ENCODE data around the gene PANK4. TPM values are rescaled to one million over a fixed set of nuclear protein-coding genes. Genes with fewer than 3 reads are reported as not detected.
A peak's percentile ranks its signal among the peaks of the same experiment; 100 is the strongest.

Gene PANK4
- total and polyA plus RNA-seq, 9 donors, result 19.7 to 30.2 (median 22.5) TPM

GRCh38 chr1:2471587-2472001, 54.8 kb downstream of the PANK4 start:
- Histone ChIP-seq H3K36me3 (ENCODE audit: control insufficient read depth, insufficient read depth, low read length) (no peaks in the 10 kb centered on the region), H3K27ac (ENCODE audit: low read length) (no peak overlapping the region), H3K27me3 (ENCODE audit: control insufficient read depth, insufficient read depth, low read length) (peaks cover 21% of the 10 kb centered on the region), H3K4me3 (ENCODE audit: low read length) (no peak overlapping the region), H3K9me3 (replicated peaks; ENCODE audit: control insufficient read depth, low read depth, low read length) (no peaks in the 10 kb centered on the region), H3K4me1 (ENCODE audit: control insufficient read depth, insufficient read depth, low read length) (peaks cover 44% of the 10 kb centered on the region)
- WGBS (ENCODE audit: insufficient coverage), result 78% methylated on average over 12 of the region's 15 CpGs
- DNase-seq, result no peak

- peaks cover 39% of the 10 kb centered on the region for H3K4me1 ChIP-seq (ENCODE audit: control insufficient read depth, insufficient read depth, low read length)
- H3K36me3 ChIP-seq (ENCODE audit: control insufficient read depth, insufficient read depth, low read length), result no peaks in the 10 kb centered on the region
- H3K27ac ChIP-seq (ENCODE audit: low read length), result no peak overlapping the region
- H3K4me3 ChIP-seq (ENCODE audit: low read length), result no peak overlapping the region
- no peaks in the 10 kb centered on the region for H3K9me3 ChIP-seq (replicated peaks; ENCODE audit: control insufficient read depth, low read depth, low read length)
- H3K27me3 ChIP-seq (ENCODE audit: control insufficient read depth, insufficient read depth, low read length), result peaks cover 23% of the 10 kb centered on the region
- DNase-seq, result no peak
- WGBS (ENCODE audit: insufficient coverage), result 61% methylated on average over 7 of the region's 7 CpGs
Observed at GRCh38 chr1:2471159-2471471, 55.3 kb downstream of the PANK4 start.

GRCh38 chr1:2470290-2471158, 55.9 kb downstream of the PANK4 start:
- H3K36me3 ChIP-seq (ENCODE audit: control insufficient read depth, insufficient read depth, low read length), result no peaks in the 10 kb centered on the region
- peaks cover 33% of the 10 kb centered on the region for H3K4me1 ChIP-seq (ENCODE audit: control insufficient read depth, insufficient read depth, low read length)
- peaks cover 23% of the 10 kb centered on the region for H3K27me3 ChIP-seq (ENCODE audit: control insufficient read depth, insufficient read depth, low read length)
- H3K4me3 ChIP-seq (ENCODE audit: low read length), result no peak overlapping the region
- 28% methylated on average over 27 of the region's 27 CpGs for WGBS (ENCODE audit: insufficient coverage)
- H3K9me3 ChIP-seq (replicated peaks; ENCODE audit: control insufficient read depth, low read depth, low read length), result no peaks in the 10 kb centered on the region
- H3K27ac ChIP-seq (ENCODE audit: low read length), result no peak overlapping the region
- DNase-seq, result no peak

GRCh38 chr1:2469103-2469940, 57.1 kb downstream of the PANK4 start:
- peaks cover 31% of the 10 kb centered on the region for H3K27me3 ChIP-seq (ENCODE audit: control insufficient read depth, insufficient read depth, low read length)
- H3K27ac ChIP-seq (ENCODE audit: low read length), result no peak overlapping the region
- no peak overlapping the region for H3K4me3 ChIP-seq (ENCODE audit: low read length)
- 60% methylated on average over 16 of the region's 25 CpGs for WGBS (ENCODE audit: insufficient coverage)
- H3K36me3 ChIP-seq (ENCODE audit: control insufficient read depth, insufficient read depth, low read length), result no peaks in the 10 kb centered on the region
- H3K9me3 ChIP-seq (replicated peaks; ENCODE audit: control insufficient read depth, low read depth, low read length), result no peaks in the 10 kb centered on the region
- H3K4me1 ChIP-seq (ENCODE audit: control insufficient read depth, insufficient read depth, low read length), result peaks cover 21% of the 10 kb centered on the region
- DNase-seq, result no peak

GRCh38 chr1:2468540-2468939, 57.9 kb downstream of the PANK4 start:
- Histone ChIP-seq H3K36me3 (ENCODE audit: control insufficient read depth, insufficient read depth, low read length) (no peaks in the 10 kb centered on the region), H3K27ac (ENCODE audit: low read length) (no peak overlapping the region)
- 51% methylated on average over 9 of the region's 10 CpGs for WGBS (ENCODE audit: insufficient coverage)

GRCh38 chr1:2468041-2468472, 58.3 kb downstream of the PANK4 start:
- Histone ChIP-seq H3K9me3 (replicated peaks; ENCODE audit: control insufficient read depth, low read depth, low read length) (no peaks in the 10 kb centered on the region), H3K27ac (ENCODE audit: low read length) (no peak overlapping the region), H3K4me3 (ENCODE audit: low read length) (no peak overlapping the region), H3K36me3 (ENCODE audit: control insufficient read depth, insufficient read depth, low read length) (no peaks in the 10 kb centered on the region), H3K27me3 (ENCODE audit: control insufficient read depth, insufficient read depth, low read length) (peaks cover 44% of the 10 kb centered on the region), H3K4me1 (ENCODE audit: control insufficient read depth, insufficient read depth, low read length) (peaks cover 15% of the 10 kb centered on the region)
- peak; percentile 59 for DNase-seq
- WGBS (ENCODE audit: insufficient coverage), result 18% methylated on average over 12 of the region's 14 CpGs

More at GRCh38 chr1:2468540-2468939, 57.9 kb downstream of the PANK4 start:
- DNase-seq, result no peak
- Histone ChIP-seq H3K4me1 (ENCODE audit: control insufficient read depth, insufficient read depth, low read length) (peaks cover 18% of the 10 kb centered on the region), H3K27me3 (ENCODE audit: control insufficient read depth, insufficient read depth, low read length) (peaks cover 39% of the 10 kb centered on the region), H3K9me3 (replicated peaks; ENCODE audit: control insufficient read depth, low read depth, low read length) (no peaks in the 10 kb centered on the region), H3K4me3 (ENCODE audit: low read length) (no peak overlapping the region)

- peaks cover 47% of the 10 kb centered on the region for H3K27me3 ChIP-seq (ENCODE audit: control insufficient read depth, insufficient read depth, low read length)
- DNase-seq, result no peak
- H3K9me3 ChIP-seq (replicated peaks; ENCODE audit: control insufficient read depth, low read depth, low read length), result no peaks in the 10 kb centered on the region
- WGBS (ENCODE audit: insufficient coverage), result 2% methylated on average over 25 of the region's 30 CpGs
- no peaks in the 10 kb centered on the region for H3K36me3 ChIP-seq (ENCODE audit: control insufficient read depth, insufficient read depth, low read length)
- H3K27ac ChIP-seq (ENCODE audit: low read length), result no peak overlapping the region
- H3K4me1 ChIP-seq (ENCODE audit: control insufficient read depth, insufficient read depth, low read length), result peaks cover 13% of the 10 kb centered on the region
- H3K4me3 ChIP-seq (ENCODE audit: low read length), result no peak overlapping the region
Observed at GRCh38 chr1:2466958-2467554, 59.3 kb downstream of the PANK4 start.

- WGBS (ENCODE audit: insufficient coverage), result 60% methylated on average over 9 of the region's 12 CpGs
- no peak for DNase-seq
- H3K27me3 ChIP-seq (ENCODE audit: control insufficient read depth, insufficient read depth, low read length), result peaks cover 43% of the 10 kb centered on the region
- H3K36me3 ChIP-seq (ENCODE audit: control insufficient read depth, insufficient read depth, low read length), result no peaks in the 10 kb centered on the region
- H3K9me3 ChIP-seq (replicated peaks; ENCODE audit: control insufficient read depth, low read depth, low read length), result no peaks in the 10 kb centered on the region
- no peak overlapping the region for H3K27ac ChIP-seq (ENCODE audit: low read length)
- no peak overlapping the region for H3K4me3 ChIP-seq (ENCODE audit: low read length)
- H3K4me1 ChIP-seq (ENCODE audit: control insufficient read depth, insufficient read depth, low read length), result peaks cover 13% of the 10 kb centered on the region
Observed at GRCh38 chr1:2466270-2466665, 60.1 kb downstream of the PANK4 start.

GRCh38 chr1:2465371-2466269, 60.8 kb downstream of the PANK4 start:
- peaks cover 43% of the 10 kb centered on the region for H3K27me3 ChIP-seq (ENCODE audit: control insufficient read depth, insufficient read depth, low read length)
- peaks cover 14% of the 10 kb centered on the region for H3K4me1 ChIP-seq (ENCODE audit: control insufficient read depth, insufficient read depth, low read length)
- WGBS (ENCODE audit: insufficient coverage), result 71% methylated on average over 27 of the region's 33 CpGs
- no peaks in the 10 kb centered on the region for H3K36me3 ChIP-seq (ENCODE audit: control insufficient read depth, insufficient read depth, low read length)
- no peak overlapping the region for H3K4me3 ChIP-seq (ENCODE audit: low read length)
- DNase-seq, result no peak
- no peaks in the 10 kb centered on the region for H3K9me3 ChIP-seq (replicated peaks; ENCODE audit: control insufficient read depth, low read depth, low read length)
- no peak overlapping the region for H3K27ac ChIP-seq (ENCODE audit: low read length)
